Activated naive CD4-positive, alpha-beta T cell treated with Interleukin-2 at 50 U/mL for 16 hours (primary cell): ENCODE data around the gene CDH23.

Source experiments
- DNase-seq: peaks from one replicate; pipeline ENCODE4 v3.0.0-alpha.2; 2020

The CDH23 gene

GRCh38 chr10:71767420-71768035 lies 370.8 kb downstream of the CDH23 start:
- DNase-seq = no peak

GRCh38 chr10:71769279-71769823 lies 372.6 kb downstream of the CDH23 start:
- peak; percentile 46 for DNase-seq

- DNase-seq = no peak
These were observed 373.5 kb downstream of the CDH23 start for GRCh38 chr10:71770255-71770654.

GRCh38 chr10:71770789-71771188 lies 374.1 kb downstream of the CDH23 start:
- DNase-seq = no peak

GRCh38 chr10:71771204-71771603 lies 374.5 kb downstream of the CDH23 start:
- no peak for DNase-seq

GRCh38 chr10:71771821-71772617 lies 375.3 kb downstream of the CDH23 start:
- DNase-seq = peak; percentile 52

- DNase-seq = no peak
These were observed 376.1 kb downstream of the CDH23 start for GRCh38 chr10:71772832-71773220.

GRCh38 chr10:71773221-71773971 lies 376.7 kb downstream of the CDH23 start, which contains the start of gene VSIR:
TSS of gene VSIR (minus strand) at chr10:71773520. CDS start at chr10:71773439, 81 bp downstream.
- peak; percentile 96 for DNase-seq

- no peak for DNase-seq
These were observed 378.4 kb downstream of the CDH23 start for GRCh38 chr10:71774916-71775702.

GRCh38 chr10:71776481-71776925 lies 379.8 kb downstream of the CDH23 start:
- DNase-seq = no peak

GRCh38 chr10:71777213-71777985 lies 380.7 kb downstream of the CDH23 start:
- no peak for DNase-seq

- DNase-seq = no peak
These were observed 381.5 kb downstream of the CDH23 start for GRCh38 chr10:71778071-71778825.

GRCh38 chr10:71779641-71780040 lies 382.9 kb downstream of the CDH23 start:
- no peak for DNase-seq

GRCh38 chr10:71780156-71780555 lies 383.4 kb downstream of the CDH23 start:
- DNase-seq = no peak

GRCh38 chr10:71780719-71781118 lies 384.0 kb downstream of the CDH23 start:
- no peak for DNase-seq

- no peak for DNase-seq
These were observed 385.6 kb downstream of the CDH23 start for GRCh38 chr10:71782221-71782916.

- DNase-seq = no peak
These were observed 386.3 kb downstream of the CDH23 start for GRCh38 chr10:71782917-71783490.

GRCh38 chr10:71783917-71784678 lies 387.4 kb downstream of the CDH23 start:
- DNase-seq = no peak

- DNase-seq = no peak
These were observed 388.1 kb downstream of the CDH23 start for GRCh38 chr10:71784679-71785272.
